ENCODE measurements around the gene ARHGAP22.

The ARHGAP22 gene

DNA sequence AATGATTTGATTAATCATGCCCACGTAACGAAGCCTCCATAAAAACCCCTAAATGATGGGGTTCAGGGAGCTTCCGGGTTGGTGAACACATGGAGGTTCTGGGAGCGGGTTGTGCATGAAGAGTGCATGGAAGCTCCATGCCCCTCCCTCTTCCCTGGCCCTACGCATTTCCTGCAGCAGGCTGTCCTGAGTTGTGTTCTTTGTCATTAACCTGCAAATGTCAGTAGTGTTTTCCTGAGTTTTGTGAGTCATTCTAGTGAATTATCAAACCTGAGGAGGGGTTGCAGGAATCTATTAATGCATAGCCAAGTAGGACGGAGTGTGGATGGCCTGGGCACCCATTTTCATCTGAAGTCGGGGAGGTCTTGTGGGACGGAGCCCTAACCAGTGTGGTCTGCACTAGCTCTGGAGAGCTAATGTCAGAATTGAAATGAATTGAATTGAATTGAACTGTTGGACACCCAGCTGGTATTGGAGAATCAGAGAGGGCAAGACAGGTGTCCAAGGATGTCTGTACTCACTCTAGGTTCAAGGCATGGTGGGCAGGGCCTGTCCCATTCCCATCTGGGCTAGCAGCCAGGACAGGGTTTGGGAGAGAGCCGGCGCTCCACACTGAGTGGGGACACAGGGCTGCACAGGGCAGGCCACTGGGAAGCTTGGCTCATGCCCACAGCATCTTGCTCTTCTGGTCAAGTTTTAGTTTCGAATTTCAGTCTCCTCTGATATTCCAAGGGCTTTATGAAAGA lies 22.3 kb upstream of the ARHGAP22 start:
- TF ChIP-seq, protein P1, sequence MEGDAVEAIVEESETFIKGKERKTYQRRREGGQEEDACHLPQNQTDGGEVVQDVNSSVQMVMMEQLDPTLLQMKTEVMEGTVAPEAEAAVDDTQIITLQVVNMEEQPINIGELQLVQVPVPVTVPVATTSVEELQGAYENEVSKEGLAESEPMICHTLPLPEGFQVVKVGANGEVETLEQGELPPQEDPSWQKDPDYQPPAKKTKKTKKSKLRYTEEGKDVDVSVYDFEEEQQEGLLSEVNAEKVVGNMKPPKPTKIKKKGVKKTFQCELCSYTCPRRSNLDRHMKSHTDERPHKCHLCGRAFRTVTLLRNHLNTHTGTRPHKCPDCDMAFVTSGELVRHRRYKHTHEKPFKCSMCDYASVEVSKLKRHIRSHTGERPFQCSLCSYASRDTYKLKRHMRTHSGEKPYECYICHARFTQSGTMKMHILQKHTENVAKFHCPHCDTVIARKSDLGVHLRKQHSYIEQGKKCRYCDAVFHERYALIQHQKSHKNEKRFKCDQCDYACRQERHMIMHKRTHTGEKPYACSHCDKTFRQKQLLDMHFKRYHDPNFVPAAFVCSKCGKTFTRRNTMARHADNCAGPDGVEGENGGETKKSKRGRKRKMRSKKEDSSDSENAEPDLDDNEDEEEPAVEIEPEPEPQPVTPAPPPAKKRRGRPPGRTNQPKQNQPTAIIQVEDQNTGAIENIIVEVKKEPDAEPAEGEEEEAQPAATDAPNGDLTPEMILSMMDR (IDR thresholded peaks at IDR 0.05): no peak
- H3K4me3 Mint-ChIP-seq: no peak overlapping the region
- H3K27ac Mint-ChIP-seq: no peak overlapping the region
- no peaks in the 10 kb centered on the region for H3K9me3 Mint-ChIP-seq
- no peaks in the 10 kb centered on the region for H3K36me3 Mint-ChIP-seq (ENCODE audit: low read depth)
- H3K27me3 Mint-ChIP-seq (ENCODE audit: low read depth, poor library complexity): peaks cover 37% of the 10 kb centered on the region
- no peaks in the 10 kb centered on the region for H3K4me1 Mint-ChIP-seq
- DNase-seq: no peak

DNA sequence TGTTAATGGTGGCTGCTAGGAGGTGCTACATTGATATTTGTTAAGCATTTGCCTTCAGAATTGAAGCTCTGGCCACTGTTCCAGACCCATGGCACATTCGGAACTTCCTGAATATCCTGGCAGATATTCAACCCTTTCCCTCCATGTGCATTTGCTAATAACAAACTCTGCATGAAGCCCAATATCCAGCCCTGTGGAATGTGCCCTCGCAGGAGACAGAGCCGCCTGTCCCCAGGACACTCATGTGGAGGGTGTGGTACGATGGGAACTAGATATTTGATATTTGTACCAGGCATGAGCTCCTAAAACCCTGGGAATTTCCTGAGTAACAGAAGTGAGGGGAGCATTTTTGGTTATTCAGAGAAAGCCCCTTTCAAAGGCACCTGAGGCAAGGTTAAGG lies 21.6 kb upstream of the ARHGAP22 start:
- H3K9me3 Mint-ChIP-seq: no peaks in the 10 kb centered on the region

DNA sequence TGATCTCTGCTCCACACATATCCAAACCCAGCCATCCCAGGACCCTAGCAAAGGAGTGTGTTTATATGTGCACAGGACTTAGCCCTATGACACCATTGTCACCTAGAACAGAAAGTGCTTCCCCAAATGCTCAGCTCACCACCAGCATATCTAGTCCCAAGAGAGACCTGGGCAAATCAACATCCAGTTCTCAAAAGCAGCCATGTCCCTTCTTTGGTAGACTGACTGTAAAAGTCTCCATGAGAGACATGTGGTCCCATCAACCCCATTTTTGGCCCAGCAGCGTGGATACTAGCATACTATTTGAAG lies 20.9 kb upstream of the ARHGAP22 start:
- Mint-ChIP-seq H3K27me3 (ENCODE audit: low read depth, poor library complexity) (peaks cover 26% of the 10 kb centered on the region), H3K9me3 (no peaks in the 10 kb centered on the region), H3K36me3 (ENCODE audit: low read depth) (no peaks in the 10 kb centered on the region), H3K4me3 (no peak overlapping the region), H3K4me1 (no peaks in the 10 kb centered on the region), H3K27ac (no peak overlapping the region)
- TF ChIP-seq, protein P1 (IDR thresholded peaks at IDR 0.05): no peak
- no peak for DNase-seq

More for the DNA sequence above, 21.6 kb upstream of the ARHGAP22 start:
- DNase-seq: no peak
- Mint-ChIP-seq H3K36me3 (ENCODE audit: low read depth) (no peaks in the 10 kb centered on the region), H3K27ac (no peak overlapping the region), H3K27me3 (ENCODE audit: low read depth, poor library complexity) (peaks cover 32% of the 10 kb centered on the region), H3K4me3 (no peak overlapping the region), H3K4me1 (no peaks in the 10 kb centered on the region)
- TF ChIP-seq, protein P1 (IDR thresholded peaks at IDR 0.05): no peak

DNA sequence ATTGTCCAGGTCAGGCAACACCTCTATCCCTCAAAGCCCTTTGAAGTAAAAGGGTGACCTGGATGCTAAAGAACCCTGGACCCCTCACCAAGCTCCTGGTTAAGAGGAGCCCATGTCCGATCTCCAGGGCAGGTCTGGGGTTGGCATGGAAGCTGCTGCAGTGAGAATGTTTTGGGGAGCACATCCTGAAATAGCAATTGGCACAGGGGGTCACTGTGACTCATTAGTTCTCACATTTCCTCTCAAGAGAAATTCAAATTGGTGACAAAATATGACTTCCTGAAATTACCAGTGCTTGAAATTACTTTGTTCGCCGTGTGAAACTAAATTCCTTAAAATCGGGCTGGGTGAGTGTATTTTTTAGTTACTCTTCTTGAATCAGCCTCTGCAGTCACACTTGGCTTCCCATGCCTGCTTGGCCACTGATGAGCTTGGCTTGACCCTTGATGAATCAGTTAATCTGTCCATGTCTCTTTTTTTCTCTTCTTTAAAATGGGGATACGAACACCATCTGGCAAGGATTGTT lies 18.8 kb upstream of the ARHGAP22 start:
- no peak overlapping the region for H3K27ac Mint-ChIP-seq
- TF ChIP-seq, protein P1 (IDR thresholded peaks at IDR 0.05): no peak
- H3K4me1 Mint-ChIP-seq: no peaks in the 10 kb centered on the region
- no peaks in the 10 kb centered on the region for H3K9me3 Mint-ChIP-seq
- H3K4me3 Mint-ChIP-seq: no peak overlapping the region
- H3K27me3 Mint-ChIP-seq (ENCODE audit: low read depth, poor library complexity): peaks cover 31% of the 10 kb centered on the region
- no peak for DNase-seq
- H3K36me3 Mint-ChIP-seq (ENCODE audit: low read depth): no peaks in the 10 kb centered on the region

DNA sequence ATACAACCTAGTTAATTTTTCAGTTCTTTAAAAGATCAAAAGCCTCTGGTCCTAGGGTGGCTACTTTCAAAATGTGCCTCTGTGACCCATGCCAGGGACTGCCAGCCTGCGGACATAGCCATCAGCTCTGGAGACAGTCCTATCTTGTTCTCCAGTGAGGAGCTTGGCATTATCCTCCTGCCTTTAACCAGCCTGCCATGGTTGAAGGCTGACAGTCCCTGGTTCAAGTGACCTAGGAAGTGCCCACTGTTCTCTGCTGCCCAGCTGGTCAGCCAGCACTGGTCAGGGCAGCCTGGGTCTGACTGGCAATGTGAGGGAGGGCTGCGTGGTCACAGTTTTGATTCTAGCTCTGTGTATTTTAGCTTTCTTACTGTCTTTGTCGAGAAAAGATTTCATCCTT lies 18.1 kb upstream of the ARHGAP22 start:
- TF ChIP-seq, protein P1 (IDR thresholded peaks at IDR 0.05): no peak
- Mint-ChIP-seq H3K36me3 (ENCODE audit: low read depth) (no peaks in the 10 kb centered on the region), H3K9me3 (no peaks in the 10 kb centered on the region), H3K4me3 (no peak overlapping the region), H3K4me1 (no peaks in the 10 kb centered on the region), H3K27me3 (ENCODE audit: low read depth, poor library complexity) (peaks cover 31% of the 10 kb centered on the region), H3K27ac (no peak overlapping the region)
- DNase-seq: no peak

DNA sequence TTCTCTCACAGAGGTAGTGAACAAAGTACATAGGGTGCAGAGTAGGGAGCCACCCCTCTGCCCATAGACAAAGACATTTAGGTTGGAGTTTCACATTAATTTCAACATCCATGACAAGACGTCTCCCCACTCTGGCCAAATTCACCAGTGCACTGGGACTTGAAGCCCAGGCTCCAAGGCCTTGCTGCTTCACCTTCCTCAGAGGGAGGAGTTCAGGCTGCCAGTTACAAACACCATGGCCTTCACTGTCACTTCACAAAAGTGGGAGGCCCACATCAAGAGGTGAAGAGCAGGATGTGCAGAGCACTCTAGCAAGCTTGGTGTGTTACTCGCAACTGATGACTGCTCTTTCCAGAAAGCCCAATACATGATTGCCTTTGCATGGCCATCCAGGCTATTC lies 15.8 kb upstream of the ARHGAP22 start:
- TF ChIP-seq, protein P1 (IDR thresholded peaks at IDR 0.05): no peak
- no peaks in the 10 kb centered on the region for H3K4me1 Mint-ChIP-seq
- H3K27ac Mint-ChIP-seq: no peak overlapping the region
- H3K9me3 Mint-ChIP-seq: peaks cover 2% of the 10 kb centered on the region
- H3K36me3 Mint-ChIP-seq (ENCODE audit: low read depth): no peaks in the 10 kb centered on the region
- no peak overlapping the region for H3K4me3 Mint-ChIP-seq
- no peak for DNase-seq
- H3K27me3 Mint-ChIP-seq (ENCODE audit: low read depth, poor library complexity): peaks cover 26% of the 10 kb centered on the region
